CD4-positive, alpha-beta T cell treated with Interleukin-15 for 1 hour (primary cell): ENCODE results near the gene DEPP1.

Experiments used
- DNase-seq: peaks from one replicate; pipeline ENCODE4 v3.0.0-alpha.2; 2020

Gene DEPP1

DNA sequence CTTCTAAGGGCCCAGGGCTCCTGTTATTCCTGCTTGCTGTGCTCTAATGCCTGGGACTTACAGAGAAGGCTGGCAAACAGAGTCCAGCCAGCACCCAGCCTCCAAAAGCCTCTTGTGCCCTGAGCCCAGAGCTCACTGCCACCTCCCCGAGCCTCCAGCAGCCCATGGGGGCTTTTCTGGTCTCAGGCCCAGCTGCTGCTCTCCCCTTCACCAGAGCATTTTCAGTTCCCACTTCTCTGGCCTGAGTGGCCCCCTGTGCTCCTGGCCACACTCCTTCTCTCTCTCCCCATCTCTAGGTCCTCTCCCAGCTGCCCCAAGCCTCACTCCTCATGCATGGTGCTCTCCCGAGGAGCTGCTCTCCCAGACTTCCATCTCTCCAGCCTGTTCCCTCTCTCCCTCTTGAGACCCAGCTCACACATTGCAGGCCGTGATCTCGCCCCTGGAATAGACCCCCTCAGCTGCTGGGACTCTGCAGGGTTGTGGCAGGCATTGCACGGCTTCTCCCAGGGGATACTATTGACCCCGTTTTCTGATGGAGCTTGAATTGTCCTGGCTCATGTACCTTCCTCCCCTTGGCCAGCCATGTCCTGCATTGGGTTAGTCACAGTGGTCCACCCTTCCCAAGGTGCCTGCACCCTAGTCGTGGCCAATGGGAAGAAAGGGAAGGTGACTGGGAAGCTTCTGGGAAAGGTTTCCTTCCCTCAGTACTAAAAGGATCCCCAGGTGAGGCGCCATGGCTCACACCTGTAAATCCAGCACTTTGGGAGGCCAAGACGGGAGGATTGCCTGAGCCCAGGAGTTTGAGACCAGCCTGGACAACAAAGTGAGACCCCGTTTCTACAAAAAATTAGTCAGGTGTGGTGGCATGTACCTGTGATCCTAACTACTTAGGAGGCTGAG is 28.0 kb downstream of the DEPP1 start:
- DNase-seq = no peak

DNA sequence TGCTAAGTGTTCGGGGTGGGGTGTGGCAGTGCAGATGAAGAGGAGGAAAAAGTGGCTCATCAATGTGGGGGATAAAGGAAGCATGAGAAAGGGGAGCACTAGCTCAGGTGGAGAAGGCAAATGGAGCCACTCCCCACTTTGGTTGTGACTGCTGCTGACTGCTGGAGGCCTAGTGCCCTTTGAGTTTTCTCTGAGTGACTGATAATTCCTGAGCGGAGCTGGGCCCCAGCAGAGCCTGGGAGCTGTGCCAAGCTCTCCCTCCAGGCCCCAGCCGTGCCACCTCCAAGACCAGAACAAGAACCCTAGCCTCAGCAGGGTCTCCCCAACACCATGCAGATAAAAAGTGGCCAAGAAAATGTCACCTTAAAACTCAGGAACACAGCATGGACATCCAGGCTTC is 28.7 kb downstream of the DEPP1 start:
- DNase-seq = no peak

DNA sequence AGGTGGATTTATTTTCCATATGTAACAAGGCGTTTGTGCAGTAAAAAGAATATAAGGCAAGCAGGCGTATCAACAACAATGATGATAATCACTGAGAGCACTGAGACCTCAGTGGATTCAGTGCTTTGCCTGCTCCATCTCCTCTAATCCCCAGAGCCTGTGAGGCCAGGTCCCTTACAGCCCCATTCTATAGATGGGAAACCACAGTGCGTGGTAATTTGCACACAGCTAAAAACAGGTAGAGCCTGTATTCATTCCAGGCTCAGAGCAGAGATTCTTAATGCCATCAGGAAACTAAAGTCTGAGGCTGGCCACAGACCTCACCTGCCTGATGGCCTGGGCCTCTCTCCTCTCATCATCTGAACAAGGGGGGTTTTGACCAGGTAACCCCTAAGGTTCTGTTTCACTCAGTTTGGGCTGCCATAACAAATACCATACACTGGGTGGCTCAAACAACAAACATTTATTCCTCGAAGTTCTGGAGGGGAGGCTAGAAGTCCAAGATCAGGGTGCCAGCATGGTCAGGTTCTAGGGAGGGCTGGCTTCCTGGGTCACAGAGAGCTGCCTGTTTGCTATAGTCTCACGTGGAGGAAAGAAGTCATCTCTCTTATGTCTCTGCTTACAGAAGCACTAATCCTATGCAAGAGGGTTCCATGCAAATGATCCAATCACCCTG is 29.3 kb downstream of the DEPP1 start:
- DNase-seq = no peak

DNA sequence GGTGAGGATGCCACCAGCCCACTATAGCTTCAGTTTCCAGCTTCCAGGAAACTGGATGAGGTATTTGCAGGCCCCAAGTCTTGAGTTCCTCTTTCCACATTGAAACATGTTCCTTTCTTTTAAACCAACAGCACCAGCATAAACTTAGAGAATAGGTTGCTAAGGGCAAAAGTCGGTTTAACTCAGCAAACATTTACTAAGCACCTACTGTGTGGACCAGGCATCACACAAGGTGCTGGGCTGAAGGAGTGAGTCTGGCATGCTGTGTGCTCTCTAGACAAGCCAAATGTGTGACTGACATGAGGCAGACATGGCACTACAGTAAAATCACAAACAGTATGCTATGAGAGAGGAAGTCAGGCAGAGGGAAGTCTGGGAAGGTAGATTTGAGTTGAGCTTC is 30.0 kb downstream of the DEPP1 start:
- no peak for DNase-seq

DNA sequence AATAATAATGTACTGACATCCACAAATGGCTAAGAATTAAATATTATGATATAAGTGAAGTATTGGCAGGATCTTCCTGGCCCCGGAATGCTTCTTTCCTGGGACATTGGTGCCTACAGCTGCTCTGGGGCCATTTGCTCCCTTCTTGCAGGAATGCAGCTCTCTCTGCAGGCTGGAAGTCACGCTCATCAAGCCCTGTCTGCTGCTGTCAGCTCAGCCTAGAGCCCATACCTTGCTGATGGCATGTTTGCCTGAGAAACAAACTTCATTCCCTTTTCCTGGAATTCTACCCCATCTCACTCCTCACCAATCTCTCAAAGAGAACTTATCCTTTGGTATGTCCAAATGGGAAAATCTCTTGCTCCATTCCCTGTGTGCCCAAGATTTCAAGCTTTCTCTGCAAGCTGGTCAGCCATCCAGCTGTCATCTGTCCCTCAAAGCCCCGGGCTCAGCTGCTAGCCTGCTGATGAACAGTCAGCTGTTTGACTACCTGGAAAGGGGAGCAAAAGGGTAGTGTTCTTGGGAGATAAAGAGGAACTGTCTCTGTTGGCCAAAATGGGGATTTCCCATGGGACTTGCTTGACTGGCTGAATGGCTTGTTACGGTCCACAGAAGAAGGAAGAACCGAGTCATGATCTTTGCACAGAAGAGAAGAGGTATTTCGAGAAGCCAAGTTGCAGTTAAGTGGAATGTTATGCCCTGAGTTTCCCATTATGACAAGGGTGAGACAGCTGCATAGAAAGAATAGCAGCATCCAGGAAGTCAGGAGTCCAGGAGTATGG is 31.0 kb downstream of the DEPP1 start:
- DNase-seq = peak; percentile 42

DNA sequence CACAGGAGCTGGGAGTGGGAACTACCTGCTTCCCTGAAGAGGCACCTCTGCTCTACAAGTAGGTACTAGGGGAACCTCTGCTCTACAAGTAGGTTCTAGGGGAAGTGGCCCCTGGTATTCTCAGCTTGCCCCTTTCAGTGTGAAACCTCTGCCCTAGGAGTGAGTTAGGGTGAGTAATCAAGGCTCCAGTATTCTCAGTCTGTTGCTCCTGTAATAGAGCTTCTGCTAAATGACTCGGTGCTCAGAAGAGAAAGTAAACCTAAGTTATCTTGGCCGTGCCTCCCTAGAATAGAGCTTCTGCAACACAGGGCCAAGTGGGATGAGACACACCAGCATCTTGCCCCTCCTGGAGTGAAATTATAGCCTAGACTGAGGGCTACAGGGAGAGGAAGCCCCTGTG is 32.4 kb downstream of the DEPP1 start:
- no peak for DNase-seq

DNA sequence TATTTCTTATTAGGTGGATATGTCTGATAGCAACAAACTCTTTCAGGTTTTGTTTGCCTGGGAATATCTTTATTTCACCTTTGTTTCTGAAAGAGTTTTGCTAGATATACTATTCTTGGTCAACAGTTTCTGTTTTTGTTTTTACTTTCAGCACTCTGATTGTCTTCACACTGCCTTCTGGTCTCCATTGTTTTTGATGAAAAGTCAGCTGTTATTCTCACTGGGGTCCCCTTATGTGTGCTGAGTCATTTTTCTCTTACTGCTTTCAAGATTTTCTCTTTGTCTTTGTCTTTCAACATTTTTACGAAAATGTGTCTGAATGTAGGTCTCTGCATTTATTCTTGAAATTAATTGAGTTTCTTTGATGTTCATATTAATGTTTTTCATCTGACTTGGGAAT is 34.3 kb downstream of the DEPP1 start:
- no peak for DNase-seq

DNA sequence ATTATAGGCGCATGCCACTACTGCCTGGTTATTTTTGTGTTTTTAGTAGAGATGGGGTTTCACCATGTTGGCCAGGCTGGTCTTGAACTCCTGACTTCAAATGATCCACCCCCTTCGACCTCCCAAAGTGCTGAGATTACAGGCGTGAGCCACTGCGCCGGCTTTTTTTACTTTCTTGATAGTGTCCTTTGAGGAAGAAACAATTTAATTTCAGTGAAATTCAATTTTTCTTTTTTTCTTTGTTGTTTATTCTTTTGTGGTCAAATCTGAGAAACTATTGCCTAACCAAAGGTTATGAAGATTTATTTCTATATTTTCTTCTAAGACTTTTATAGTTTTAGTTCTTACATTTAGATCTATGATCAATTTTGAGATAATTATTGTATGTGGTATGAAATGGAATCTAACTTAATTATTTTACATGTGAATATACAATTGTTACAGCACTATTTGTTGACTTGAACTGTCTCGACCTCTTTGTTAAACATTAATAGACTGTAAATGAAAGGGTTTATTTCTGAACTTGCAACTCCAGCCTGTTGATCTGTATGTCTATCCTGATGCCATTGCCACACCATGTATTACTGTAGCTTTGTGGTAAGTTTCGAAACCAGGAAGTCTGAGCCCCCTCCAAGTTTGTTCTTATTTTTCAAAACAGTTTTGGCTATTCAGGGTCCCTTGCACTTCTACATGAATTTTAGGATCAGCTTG is 38.8 kb downstream of the DEPP1 start:
- DNase-seq = no peak

DNA sequence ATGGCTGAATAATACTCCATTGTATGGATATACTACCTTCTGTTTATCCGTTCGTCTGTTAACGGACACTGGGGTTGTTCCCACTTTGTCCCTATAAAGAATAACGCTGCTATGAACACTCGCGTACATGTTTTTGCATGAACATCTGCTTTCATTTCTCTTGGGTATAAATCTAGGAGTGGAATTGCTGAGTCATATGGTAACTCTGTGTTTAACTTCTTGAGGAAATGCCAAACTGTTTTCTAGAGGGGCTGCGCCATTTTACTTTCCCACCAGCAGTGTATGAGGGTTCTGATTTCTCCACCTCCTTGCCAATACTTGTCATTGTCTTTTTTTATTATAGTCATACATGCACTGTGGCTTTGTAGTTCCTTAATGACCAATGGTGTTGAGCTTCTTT is 39.7 kb downstream of the DEPP1 start:
- no peak for DNase-seq

DNA sequence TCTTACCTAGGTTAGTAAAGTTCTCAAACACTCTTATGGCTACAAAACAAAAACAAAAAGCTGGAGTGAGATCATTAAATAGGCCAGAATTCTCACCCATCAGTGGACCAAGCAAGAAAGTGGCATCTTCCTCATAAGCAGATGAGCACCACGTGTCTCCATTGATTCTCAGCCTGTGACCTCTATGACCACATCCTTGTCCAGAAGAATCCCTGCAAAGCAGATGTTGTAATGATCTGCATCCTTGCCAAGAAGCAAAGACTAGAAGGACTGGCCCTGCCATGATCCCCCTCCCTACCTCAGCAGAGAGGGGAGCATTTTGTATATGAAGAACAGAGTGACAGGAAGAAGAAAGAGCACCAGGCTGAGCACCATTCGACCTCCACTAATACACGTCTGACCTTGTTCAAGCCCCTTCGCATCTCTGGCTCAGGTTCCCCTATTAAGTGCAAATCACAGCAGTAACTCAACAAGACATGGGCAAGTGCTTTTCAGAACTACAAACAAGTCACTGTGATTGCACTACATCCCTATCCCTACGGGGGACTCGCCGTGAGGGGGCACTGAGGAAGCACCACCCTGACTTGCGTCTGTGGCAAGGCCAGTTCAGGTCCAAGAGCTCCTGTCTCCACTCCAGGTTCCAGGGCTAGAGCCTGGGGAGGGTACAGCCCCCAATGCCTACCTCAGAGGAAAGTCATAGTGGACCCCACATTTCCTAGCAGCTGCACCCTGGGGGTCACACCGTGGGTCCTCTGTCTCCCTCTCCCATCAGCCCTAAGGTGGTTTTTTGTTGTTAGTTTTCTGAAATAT is 41.2 kb downstream of the DEPP1 start:
- no peak for DNase-seq

DNA sequence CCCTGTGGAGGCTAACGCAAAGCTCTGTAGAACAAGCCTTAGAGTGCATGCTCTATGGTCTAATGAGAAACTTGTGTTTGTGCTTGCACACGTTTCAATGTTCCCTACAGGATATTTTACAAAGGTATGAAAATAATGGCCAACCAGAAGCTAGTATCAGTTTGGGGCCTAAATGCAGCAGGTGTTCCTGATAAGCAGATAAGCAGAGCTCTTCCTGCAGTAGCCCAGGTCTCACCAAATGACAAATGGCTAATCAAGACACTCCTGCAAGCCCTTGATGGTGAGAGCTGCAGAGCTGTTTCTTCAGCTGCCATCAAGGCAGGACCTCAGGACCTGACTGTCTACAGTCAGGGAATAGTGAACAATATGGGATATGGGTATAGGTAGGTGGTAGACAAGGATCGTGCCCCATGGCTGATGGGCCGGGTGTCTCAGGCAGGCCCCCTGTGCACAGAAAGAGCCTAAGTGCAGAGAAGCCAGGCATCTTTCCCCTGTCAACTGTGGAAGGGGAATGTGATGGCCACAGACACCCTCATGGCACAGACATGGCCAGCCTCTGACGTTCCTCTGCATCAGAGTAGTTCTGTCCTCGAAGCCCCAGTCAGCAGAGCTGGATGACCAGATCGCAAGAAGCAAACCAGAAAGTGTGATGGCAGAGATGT is 42.2 kb downstream of the DEPP1 start:
- DNase-seq = no peak

DNA sequence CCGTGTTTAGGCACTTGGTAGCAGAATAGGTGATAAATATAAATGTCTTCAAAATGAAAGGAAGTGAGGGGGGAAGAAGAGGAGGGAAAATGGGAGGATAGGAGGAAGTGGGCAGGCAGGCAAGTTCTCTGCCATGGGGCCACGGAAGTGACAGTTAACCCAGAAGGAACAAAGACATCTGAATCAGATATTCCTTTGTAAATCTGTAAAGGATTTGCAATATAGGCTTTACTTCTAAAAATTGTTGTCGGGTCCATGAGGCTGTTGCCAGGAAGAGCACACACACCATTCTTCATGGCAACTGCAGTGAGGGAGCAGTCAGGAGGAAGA is 42.7 kb downstream of the DEPP1 start:
- no peak for DNase-seq

DNA sequence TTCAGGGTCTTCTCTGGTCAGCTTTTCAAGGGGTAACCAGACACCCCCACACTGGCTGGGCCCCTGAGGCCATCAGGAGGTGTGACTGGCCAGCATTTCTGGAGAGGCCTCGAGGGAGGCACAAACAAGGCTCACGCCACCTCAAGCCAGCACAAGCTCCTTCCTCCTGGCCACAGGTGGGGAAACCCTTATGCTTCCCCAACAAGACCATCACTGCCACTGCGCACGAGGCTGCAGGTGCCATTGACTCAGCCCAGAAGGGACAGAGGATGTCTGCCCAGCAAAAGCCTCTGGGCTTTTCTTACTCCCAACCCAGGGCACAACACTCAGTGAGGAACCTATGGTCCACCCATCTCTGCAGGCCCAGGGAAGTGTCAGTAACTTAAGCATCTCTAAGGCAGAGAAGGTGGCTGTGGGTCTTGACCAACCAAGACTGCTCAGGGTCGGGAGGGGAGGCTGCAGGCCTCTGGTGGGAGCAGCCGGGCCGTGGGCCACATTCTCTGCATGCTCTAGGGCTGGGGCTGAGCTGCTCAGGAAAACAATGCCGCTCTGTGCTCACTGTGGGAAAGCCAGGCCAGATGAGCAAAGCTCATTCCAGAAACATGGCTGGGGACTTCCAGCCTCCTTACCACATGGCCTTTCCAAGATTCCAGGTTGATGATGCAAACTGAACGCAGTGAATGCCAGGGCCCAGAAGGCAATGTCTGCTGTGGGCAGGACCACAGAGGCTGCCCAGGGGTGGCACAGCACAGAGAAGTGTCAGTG is 43.2 kb downstream of the DEPP1 start:
- no peak for DNase-seq

DNA sequence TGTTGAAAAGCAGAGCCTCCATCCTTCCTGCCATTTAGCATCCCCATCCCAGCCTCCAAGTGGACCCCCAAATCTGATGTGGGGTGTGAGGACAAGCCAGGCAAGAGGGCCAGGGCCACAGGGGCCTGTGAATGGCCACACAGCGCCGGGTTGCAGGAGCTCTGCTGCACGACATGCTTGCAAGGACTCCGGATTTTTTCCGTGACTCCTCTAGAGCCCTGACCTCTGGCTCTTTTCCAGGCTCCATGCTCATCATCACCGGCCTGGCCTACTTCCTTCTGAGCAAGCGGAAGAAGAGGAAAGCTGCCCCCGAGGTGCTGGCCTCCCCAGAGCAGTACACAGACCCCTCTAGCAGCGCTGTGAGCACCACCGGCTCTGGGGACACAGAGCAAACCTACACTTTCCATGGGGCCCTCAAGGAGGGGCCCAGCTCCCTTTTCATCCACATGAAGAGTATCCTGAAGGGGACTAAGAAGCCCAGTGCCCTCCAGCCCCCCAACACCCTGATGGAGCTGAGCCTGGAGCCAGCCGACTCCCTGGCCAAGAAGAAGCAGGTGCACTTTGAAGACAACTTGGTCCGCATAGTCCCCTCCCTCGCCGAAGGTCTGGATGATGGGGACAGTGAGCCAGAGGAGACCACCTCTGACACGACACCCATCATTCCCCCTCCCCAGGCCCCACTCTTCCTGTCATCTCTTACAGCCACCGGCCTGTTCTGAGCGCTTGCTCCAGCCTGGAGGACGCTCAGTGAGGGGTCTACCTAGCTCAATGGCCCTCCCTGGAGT is 44.0 kb downstream of the DEPP1 start:
- DNase-seq = no peak

DNA sequence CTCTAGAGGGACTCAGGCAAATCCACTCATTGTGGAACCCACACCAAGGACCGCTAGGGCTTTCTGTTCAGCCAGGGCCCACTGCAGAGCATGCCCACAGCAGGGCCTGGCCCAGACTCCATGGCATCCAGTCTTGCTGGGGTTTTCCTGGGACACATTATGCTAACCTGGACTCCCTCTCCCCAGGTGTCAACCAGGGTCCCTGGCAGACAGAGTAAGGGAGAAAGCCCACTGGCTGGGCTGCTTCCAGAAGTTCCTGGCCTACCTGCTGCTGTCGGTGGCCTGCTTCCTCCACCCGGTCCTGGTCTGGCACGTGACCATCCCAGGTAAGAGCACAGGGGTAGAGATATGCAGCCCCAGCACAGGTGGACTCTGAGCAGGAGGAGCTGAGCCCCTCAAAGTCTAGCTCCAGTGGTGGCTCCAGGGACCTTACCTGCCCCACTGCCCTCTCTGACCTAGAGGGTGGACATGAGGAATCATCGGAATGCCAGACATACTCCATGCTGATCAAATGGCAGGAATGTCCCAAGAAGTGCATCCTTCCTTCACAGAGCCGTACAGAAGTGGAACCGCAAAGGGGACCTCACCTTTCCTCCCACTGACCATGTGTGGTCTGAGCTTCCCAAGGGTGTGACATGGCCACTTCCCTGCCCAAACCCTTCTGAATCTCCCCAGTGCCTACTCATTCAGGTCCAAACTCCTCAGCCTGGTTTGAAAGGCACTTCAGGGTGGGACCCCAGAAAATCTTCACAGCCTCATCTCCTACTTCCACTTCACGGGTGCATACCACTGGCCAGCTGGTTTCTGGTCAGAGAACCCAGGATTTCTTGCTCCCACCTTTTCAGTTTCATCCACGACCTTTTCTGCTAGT is 44.9 kb downstream of the DEPP1 start:
- DNase-seq = no peak

DNA sequence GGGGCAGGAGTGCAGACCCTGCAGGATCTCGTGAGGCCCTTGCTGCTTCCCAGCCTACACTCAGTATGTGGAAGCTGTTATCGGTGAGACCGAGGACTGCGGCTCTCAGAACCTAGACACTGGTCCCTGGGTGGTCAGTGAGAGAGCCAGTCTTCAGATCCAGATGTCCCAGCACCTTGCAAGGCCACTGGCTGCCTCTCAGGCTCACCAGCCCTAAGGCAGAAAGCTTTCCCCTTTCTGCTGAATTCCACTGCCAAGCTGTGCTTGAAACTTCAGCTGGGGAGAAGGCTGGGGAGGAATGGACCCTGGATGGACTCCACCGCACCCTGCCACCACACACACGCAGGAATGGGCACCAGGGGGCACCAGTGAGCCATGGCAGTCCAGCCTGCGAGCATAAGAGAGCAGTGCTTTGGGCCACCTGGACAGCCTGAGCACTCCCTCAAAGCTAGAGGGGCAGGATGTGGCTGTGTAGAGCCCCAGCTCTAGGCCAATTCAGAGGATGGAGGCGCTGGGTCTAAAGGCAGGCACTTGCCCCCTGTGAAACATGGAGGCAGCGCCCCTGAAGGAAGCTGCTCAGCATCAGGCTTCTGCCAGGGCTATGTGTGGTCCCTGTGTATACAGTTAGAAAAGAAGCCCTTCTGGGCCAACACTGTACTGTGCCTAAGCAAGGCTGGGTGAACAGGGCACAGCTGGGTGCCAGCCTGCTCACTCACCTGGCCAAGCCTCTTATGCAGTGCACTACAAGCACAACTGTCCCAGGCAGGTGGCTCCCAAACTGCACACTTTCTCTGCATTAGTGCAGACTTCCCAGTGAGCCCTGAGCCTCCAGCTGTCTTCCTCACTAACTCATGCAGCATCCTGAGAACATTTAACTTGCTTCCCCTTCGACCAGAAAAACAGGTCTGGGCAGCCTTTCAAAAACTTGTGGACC is 45.8 kb downstream of the DEPP1 start:
- peak; percentile 79 for DNase-seq

DNA sequence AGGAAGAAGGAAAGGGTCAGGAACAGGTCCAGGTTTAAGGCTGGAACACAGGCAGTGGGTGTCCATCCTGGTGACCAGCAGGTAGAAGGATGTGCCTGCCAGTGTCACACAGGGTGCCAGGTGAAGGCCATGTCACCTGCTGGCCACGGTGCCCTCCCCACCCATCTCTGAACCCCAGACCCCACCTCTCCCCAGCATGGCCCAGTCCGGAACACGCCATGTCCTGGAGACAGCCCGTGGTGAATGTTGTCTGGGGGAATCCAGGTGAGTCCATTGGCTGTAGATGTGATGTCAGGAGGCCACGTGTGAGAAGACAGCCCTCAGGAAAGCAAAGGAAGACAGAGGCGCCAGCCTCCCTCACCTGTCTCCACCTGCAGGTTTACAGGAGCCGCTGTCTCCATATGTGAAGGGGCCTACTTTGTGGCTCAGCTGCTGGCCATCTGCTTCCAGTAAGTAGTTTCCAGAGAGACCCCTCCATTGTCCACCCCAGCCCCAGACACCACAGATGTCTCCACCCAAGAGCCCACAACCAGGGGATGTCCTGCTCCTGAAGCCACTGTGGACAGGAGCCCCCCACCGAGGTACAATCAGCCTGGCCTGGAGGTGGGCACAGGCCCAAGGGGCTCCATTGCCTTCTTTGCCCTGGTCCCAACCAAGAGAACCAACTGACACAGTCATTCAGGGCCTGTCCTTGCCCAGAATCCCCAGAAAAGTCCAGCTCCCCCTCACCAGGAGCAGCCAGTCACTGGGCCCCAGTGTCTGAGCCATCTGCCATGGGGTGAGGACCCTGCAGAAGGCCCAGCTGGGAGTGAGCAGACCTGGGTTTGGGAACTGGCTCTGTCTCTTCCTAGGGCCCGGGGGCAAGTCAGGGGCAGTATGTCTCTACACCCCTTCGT is 46.7 kb downstream of the DEPP1 start:
- DNase-seq = no peak
